ENCODE results near the gene CD274.

CD274 gene

GRCh38 chr9:5450359-5451091 lies at the start of gene CD274:
TSS of gene CD274 (plus strand) at chr9:5450542. CDS start at chr9:5456114, 5,572 bp downstream.
- Histone ChIP-seq H3K9ac (peak within 1 kb of the TSS; percentile 53 to 82 (median 77)), H3K27ac (peak within 1 kb of the TSS; percentile 66 to 84 (median 75)), H3K36me3 (no peaks in the 10 kb centered on the region), H4K20me1 (no peaks in the 10 kb centered on the region), H3K4me1 (peaks cover 28 to 86% (median 36%) of the 10 kb centered on the region in 10 experiments), H3K4me2 (peak within 1 kb of the TSS; percentile 79 to 95 (median 91)), H3K4me3 (peak within 1 kb of the TSS; percentile 56 to 73 (median 65)), H3K27me3 (no peaks in the 10 kb centered on the region), H3K9me3 (replicated peaks in 1 of 11) (no peaks in the 10 kb centered on the region)
- 0 out of 22 replicates have a peak, but pooled peaks of 1 of the 11 experiments have one; percentile 23 for TF ChIP-seq Cebpa-rat (IDR thresholded peaks at IDR 0.05)

DNA sequence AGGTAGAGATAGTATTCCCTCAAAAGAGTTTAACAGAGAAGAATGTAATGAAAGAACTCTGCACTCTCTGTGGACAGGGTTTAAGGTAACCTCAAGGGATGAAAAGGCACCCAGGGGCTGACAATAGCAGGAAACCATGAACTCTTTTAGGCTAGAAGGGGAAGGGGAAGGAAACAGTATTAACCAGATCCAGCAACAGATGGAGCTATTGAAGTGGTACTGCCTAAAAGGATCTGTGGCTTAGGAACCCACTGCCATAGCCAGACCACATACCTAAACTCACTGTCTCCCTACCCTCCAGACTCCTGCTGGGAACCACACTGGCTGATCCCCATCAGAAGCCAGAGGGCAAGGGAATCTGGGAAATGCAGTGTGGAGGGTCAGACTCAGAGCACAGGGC lies 48.1 kb upstream of the CD274 start:
- Histone ChIP-seq H3K27me3 (no peaks in the 10 kb centered on the region), H3K4me2 (peak overlapping the region in 10 of 11 experiments; percentile 21 to 73 (median 44); a peak in 17 of 22 replicates), H3K27ac (no peak overlapping the region), H3K4me3 (no peak overlapping the region), H3K36me3 (no peaks in the 10 kb centered on the region), H3K9ac (no peak overlapping the region), H4K20me1 (no peaks in the 10 kb centered on the region), H3K9me3 (replicated peaks in 1 of 11) (peaks cover 17 to 38% (median 25%) of the 10 kb centered on the region in 11 experiments), H3K4me1 (peaks cover 0 to 13% (median 9%) of the 10 kb centered on the region in 10 experiments; a peak in 17 of 20 replicates)
- TF ChIP-seq Cebpa-rat (IDR thresholded peaks at IDR 0.05): no peak

GRCh38 chr9:5408596-5408995 lies 41.7 kb upstream of the CD274 start:
- Histone ChIP-seq H3K27ac (no peak overlapping the region), H3K9me3 (replicated peaks in 1 of 11) (peaks cover 45 to 62% (median 50%) of the 10 kb centered on the region in 11 experiments), H3K4me1 (no peaks in the 10 kb centered on the region), H4K20me1 (no peaks in the 10 kb centered on the region), H3K4me2 (no peak overlapping the region), H3K36me3 (peaks cover 4 to 20% (median 18%) of the 10 kb centered on the region in 11 experiments; a peak in 18 of 22 replicates), H3K4me3 (no peak overlapping the region), H3K27me3 (no peaks in the 10 kb centered on the region), H3K9ac (no peak overlapping the region)
- no peak for TF ChIP-seq Cebpa-rat (IDR thresholded peaks at IDR 0.05)

DNA sequence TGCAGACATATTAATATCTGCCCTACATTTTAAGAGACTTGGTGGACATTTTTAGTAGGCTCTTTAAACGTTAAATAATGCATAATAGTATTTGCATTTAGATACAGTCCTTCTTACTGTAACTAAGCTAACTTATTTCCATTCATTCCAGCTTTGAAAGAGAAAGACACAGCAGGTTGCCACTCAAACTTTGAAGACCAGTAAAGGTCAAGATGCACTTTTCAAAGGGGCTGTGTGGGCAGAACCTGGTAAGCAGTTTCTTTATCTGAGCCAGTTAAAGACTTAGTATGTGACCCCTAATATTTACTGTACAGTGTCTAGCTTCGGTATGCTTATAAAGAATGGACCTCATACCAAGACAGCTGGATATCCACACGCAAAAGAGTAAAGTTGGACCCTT lies 33.4 kb upstream of the CD274 start:
- Histone ChIP-seq H3K9ac (no peak overlapping the region), H3K4me2 (no peak overlapping the region), H3K27ac (no peak overlapping the region), H3K4me3 (no peak overlapping the region), H3K27me3 (no peaks in the 10 kb centered on the region), H3K9me3 (replicated peaks in 1 of 11) (peaks cover 0 to 19% (median 10%) of the 10 kb centered on the region in 11 experiments; a peak in 11 of 22 replicates), H3K4me1 (peaks cover 0 to 9% (median 0%) of the 10 kb centered on the region in 10 experiments; a peak in 6 of 20 replicates), H3K36me3 (peaks cover 0 to 16% (median 9%) of the 10 kb centered on the region in 11 experiments; a peak in 13 of 22 replicates), H4K20me1 (no peaks in the 10 kb centered on the region)
- TF ChIP-seq Cebpa-rat (IDR thresholded peaks at IDR 0.05): no peak

- Histone ChIP-seq H3K4me2 (no peak overlapping the region), H3K27ac (no peak overlapping the region), H3K27me3 (no peaks in the 10 kb centered on the region), H4K20me1 (no peaks in the 10 kb centered on the region), H3K4me1 (peaks cover 0 to 9% (median 0%) of the 10 kb centered on the region in 10 experiments; a peak in 6 of 20 replicates), H3K9me3 (replicated peaks in 1 of 11) (peaks cover 0 to 16% (median 10%) of the 10 kb centered on the region in 11 experiments; a peak in 11 of 22 replicates), H3K4me3 (no peak overlapping the region), H3K9ac (no peak overlapping the region), H3K36me3 (peaks cover 0 to 16% (median 9%) of the 10 kb centered on the region in 11 experiments; a peak in 13 of 22 replicates)
- no peak for TF ChIP-seq Cebpa-rat (IDR thresholded peaks at IDR 0.05)
These were observed 31.9 kb upstream of the CD274 start for GRCh38 chr9:5418481-5418880.

GRCh38 chr9:5419987-5420386 lies 30.4 kb upstream of the CD274 start:
- Histone ChIP-seq H4K20me1 (no peaks in the 10 kb centered on the region), H3K4me2 (peak overlapping the region in 2 of 11 experiments; percentile 11 to 26; a peak in 2 of 22 replicates), H3K27me3 (no peaks in the 10 kb centered on the region), H3K4me3 (no peak overlapping the region), H3K9me3 (replicated peaks in 1 of 11) (peaks cover 0 to 12% (median 10%) of the 10 kb centered on the region in 11 experiments; a peak in 9 of 22 replicates), H3K36me3 (peaks cover 0 to 16% (median 9%) of the 10 kb centered on the region in 11 experiments; a peak in 13 of 22 replicates), H3K9ac (no peak overlapping the region), H3K4me1 (peaks cover 0 to 9% (median 0%) of the 10 kb centered on the region in 10 experiments; a peak in 6 of 20 replicates), H3K27ac (no peak overlapping the region)
- TF ChIP-seq Cebpa-rat (IDR thresholded peaks at IDR 0.05): no peak

DNA sequence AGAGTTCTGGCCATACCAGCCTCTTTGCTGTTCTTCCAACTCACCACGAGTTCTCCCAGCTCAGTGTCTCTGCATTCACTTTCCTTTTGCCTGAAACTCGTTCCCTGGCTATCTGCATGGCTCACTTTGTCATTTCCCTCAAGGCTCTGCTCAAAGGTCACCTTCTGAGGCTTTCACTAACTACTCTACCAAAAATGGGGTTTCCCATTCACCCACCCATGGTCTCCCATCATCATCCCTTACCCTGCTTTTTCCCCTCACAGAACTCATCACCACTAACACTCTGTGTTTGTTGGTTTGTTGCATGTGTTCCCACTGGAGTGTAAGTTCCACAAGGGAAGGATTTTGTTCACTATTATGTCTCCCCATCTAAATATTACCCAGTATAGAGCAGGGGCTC lies 29.2 kb upstream of the CD274 start:
- Histone ChIP-seq H3K9ac (no peak overlapping the region), H3K27me3 (no peaks in the 10 kb centered on the region), H3K4me2 (no peak overlapping the region), H3K4me3 (no peak overlapping the region), H3K36me3 (peaks cover 0 to 16% (median 9%) of the 10 kb centered on the region in 11 experiments; a peak in 13 of 22 replicates), H3K4me1 (peaks cover 0 to 9% (median 0%) of the 10 kb centered on the region in 10 experiments; a peak in 6 of 20 replicates), H4K20me1 (no peaks in the 10 kb centered on the region), H3K27ac (no peak overlapping the region), H3K9me3 (replicated peaks in 1 of 11) (peaks cover 0 to 12% (median 10%) of the 10 kb centered on the region in 11 experiments; a peak in 9 of 22 replicates)
- no peak for TF ChIP-seq Cebpa-rat (IDR thresholded peaks at IDR 0.05)

GRCh38 chr9:5422276-5422675 lies 28.1 kb upstream of the CD274 start:
- Histone ChIP-seq H3K9me3 (replicated peaks in 1 of 11) (peaks cover 0 to 12% (median 10%) of the 10 kb centered on the region in 11 experiments; a peak in 9 of 22 replicates), H3K36me3 (peaks cover 0 to 16% (median 9%) of the 10 kb centered on the region in 11 experiments; a peak in 13 of 22 replicates), H3K9ac (no peak overlapping the region), H3K4me1 (peaks cover 0 to 9% (median 0%) of the 10 kb centered on the region in 10 experiments; a peak in 6 of 20 replicates), H3K27me3 (no peaks in the 10 kb centered on the region), H3K4me2 (no peak overlapping the region), H4K20me1 (no peaks in the 10 kb centered on the region), H3K27ac (no peak overlapping the region), H3K4me3 (no peak overlapping the region)
- no peak for TF ChIP-seq Cebpa-rat (IDR thresholded peaks at IDR 0.05)

- H3K4me1 ChIP-seq: peaks cover 0 to 5% (median 0%) of the 10 kb centered on the region in 10 experiments; a peak in 6 of 20 replicates
- no peaks in the 10 kb centered on the region for H4K20me1 ChIP-seq
- no peak for TF ChIP-seq Cebpa-rat (IDR thresholded peaks at IDR 0.05)
These were observed 25.2 kb upstream of the CD274 start for GRCh38 chr9:5425006-5425628.

More at GRCh38 chr9:5425006-5425628, 25.2 kb upstream of the CD274 start:
- H3K27me3 ChIP-seq: no peaks in the 10 kb centered on the region
- H3K9ac ChIP-seq: no peak overlapping the region
- peaks cover 0 to 13% (median 0%) of the 10 kb centered on the region in 11 experiments; a peak in 6 of 22 replicates for H3K36me3 ChIP-seq
- H3K27ac ChIP-seq: no peak overlapping the region
- no peak overlapping the region for H3K4me3 ChIP-seq
- H3K9me3 ChIP-seq (replicated peaks in 1 of 11): no peaks in the 10 kb centered on the region
- no peak overlapping the region for H3K4me2 ChIP-seq
